Neuronal stem cell (in vitro differentiated cells): ENCODE measurements around the gene GJB5.

Experiments
- DNase-seq: peaks from one replicate; pipeline ENCODE4 v3.0.0-alpha.2; 2013; ENCODE audit warnings: low spot score
- H2AFZ ChIP-seq: one replicate; pipeline ENCODE4 v1.6.1; 2013; ENCODE audit warnings: mild to moderate bottlenecking, low read length, inconsistent platforms
- H2AK5ac ChIP-seq: 2 replicates; pipeline ENCODE4 v1.6.1; 2013; ENCODE audit warnings: low read depth, mild to moderate bottlenecking, inconsistent platforms, low read length, moderate library complexity, mixed read lengths
- H2BK120ac ChIP-seq: 2 replicates; pipeline ENCODE4 v1.6.1; 2013; ENCODE audit warnings: low read depth, mild to moderate bottlenecking, inconsistent platforms, low read length, moderate library complexity, mixed read lengths
- H2BK12ac ChIP-seq: one replicate; pipeline ENCODE4 v1.6.1; 2013; ENCODE audit warnings: low read length, inconsistent platforms
- H2BK15ac ChIP-seq: 2 replicates; pipeline ENCODE4 v1.6.1; 2013; ENCODE audit warnings: mild to moderate bottlenecking, low read length, inconsistent platforms, mixed read lengths
- H2BK5ac ChIP-seq: one replicate; pipeline ENCODE4 v1.6.1; 2013; ENCODE audit warnings: inconsistent platforms, mild to moderate bottlenecking, low read length, moderate library complexity
- H3K14ac ChIP-seq: one replicate; pipeline ENCODE4 v1.6.1; 2013; ENCODE audit warnings: low read length, inconsistent platforms
- H3K18ac ChIP-seq: 2 replicates; pipeline ENCODE4 v1.6.1; 2013; ENCODE audit warnings: low read length, inconsistent platforms
- H3K23ac ChIP-seq: 2 replicates; pipeline ENCODE4 v1.6.1; 2013; ENCODE audit warnings: low read depth, mild to moderate bottlenecking, mixed read lengths, low read length, inconsistent platforms; ENCODE audit not compliant: poor library complexity
- H3K27ac ChIP-seq: replicated peaks from 3 replicates; pipeline ENCODE4 v1.5.1; 2013; ENCODE audit warnings: low read length, inconsistent platforms
- H3K27me3 ChIP-seq, 3 experiments: 2 replicates each; pipeline ENCODE4 v1.6.1; 2013; ENCODE audit warnings: low read length in 3 of 3, mild to moderate bottlenecking in 2 of 3, inconsistent platforms in 1 of 3, low read depth in 1 of 3, mixed read lengths in 1 of 3, moderate library complexity in 1 of 3; ENCODE audit not compliant: control insufficient read depth in 3 of 3, insufficient read depth in 3 of 3
- H3K36me3 ChIP-seq, 2 donors: replicated peaks in 1 of 2; 2 replicates each; pipeline ENCODE4 v1.6.1; 2013; ENCODE audit warnings: low read length in 2 of 2; ENCODE audit not compliant: control insufficient read depth in 2 of 2, insufficient read depth in 2 of 2
- H3K4ac ChIP-seq: 2 replicates; pipeline ENCODE4 v1.6.1; 2013; ENCODE audit warnings: inconsistent platforms, mild to moderate bottlenecking, low read length, moderate library complexity
- H3K4me1 ChIP-seq, 2 donors: 1 replicate in 1 of 2; 2 replicates in 1 of 2; pipeline ENCODE4 v1.6.1; 2013; ENCODE audit warnings: low read length in 2 of 2, low read depth in 1 of 2; ENCODE audit not compliant: control insufficient read depth in 2 of 2, insufficient read depth in 1 of 2
- H3K4me2 ChIP-seq: one replicate; pipeline ENCODE4 v1.6.1; 2013; ENCODE audit warnings: mild to moderate bottlenecking, low read length, inconsistent platforms; ENCODE audit not compliant: insufficient read depth, poor library complexity, severe bottlenecking
- H3K4me3 ChIP-seq, 2 donors: 2 replicates each; pipeline ENCODE4 v1.5.1; 2013; ENCODE audit warnings: low read length in 2 of 2, mild to moderate bottlenecking in 2 of 2, inconsistent platforms in 1 of 2, moderate library complexity in 1 of 2
- H3K79me1 ChIP-seq: one replicate; pipeline ENCODE4 v1.6.1; 2013; ENCODE audit warnings: low read depth, mild to moderate bottlenecking, inconsistent platforms, low read length, moderate library complexity
- H3K9ac ChIP-seq: one replicate; pipeline ENCODE4 v1.6.1; 2013; ENCODE audit warnings: mild to moderate bottlenecking, low read depth, low read length, inconsistent platforms; ENCODE audit not compliant: poor library complexity
- H3K9me3 ChIP-seq, 2 donors: replicated peaks in 1 of 2; 2 replicates each; pipeline versions ENCODE3 to v1.6.1; 2013; ENCODE audit warnings: low read length in 2 of 2, mild to moderate bottlenecking in 2 of 2, inconsistent platforms in 1 of 2, low read depth in 1 of 2, mixed read lengths in 1 of 2, moderate library complexity in 1 of 2; ENCODE audit not compliant: control insufficient read depth in 2 of 2, insufficient read depth in 1 of 2
- H4K8ac ChIP-seq: one replicate; pipeline ENCODE4 v1.6.1; 2013; ENCODE audit warnings: low read depth, mild to moderate bottlenecking, inconsistent platforms, low read length, moderate library complexity
- H4K91ac ChIP-seq: one replicate; pipeline ENCODE4 v1.6.1; 2013; ENCODE audit warnings: low read length, low read depth, mild to moderate bottlenecking, inconsistent platforms; ENCODE audit not compliant: poor library complexity
- WGBS, 2 donors: extraction: QIAGEN DNeasy Blood & Tissue Kit; methylation state at CpG; one replicate each; pipeline ENCODE4 v1.1.7; 2013; ENCODE audit warnings: missing lambda C conversion rate in 2 of 2, mixed read lengths in 1 of 2; ENCODE audit not compliant: insufficient read length in 2 of 2, insufficient replicate concordance in 1 of 2; ENCODE audit errors: extremely low coverage in 2 of 2; 5-methylcytosine and 5-hydroxymethylcytosine counted together

GJB5 gene

GRCh38 chr1:34779962-34780361, 25.1 kb downstream of the GJB5 start:
- H3K4me2 ChIP-seq, result no peak overlapping the region
- no peak overlapping the region for H3K18ac ChIP-seq
- H3K79me1 ChIP-seq, result no peaks in the 10 kb centered on the region
- H2BK120ac ChIP-seq, result no peak overlapping the region
- no peaks in the 10 kb centered on the region for H3K9me3 ChIP-seq
- no peak overlapping the region for H2AFZ ChIP-seq
- no peak overlapping the region for H2BK12ac ChIP-seq
- H3K14ac ChIP-seq, result no peak overlapping the region
- no peak overlapping the region for H3K9ac ChIP-seq
- no peak overlapping the region for H3K4me3 ChIP-seq
- no peak overlapping the region for H3K27ac ChIP-seq
- WGBS, 2 donors, result no CpG with 5 or more reads among the region's 5 CpGs
- no peak overlapping the region for H2BK5ac ChIP-seq
- peak overlapping the region; percentile 21 for H2AK5ac ChIP-seq
- no peak overlapping the region for H3K4ac ChIP-seq
- peak overlapping the region; percentile 26 for H3K23ac ChIP-seq
- peaks cover 11 to 74% (median 36%) of the 10 kb centered on the region in 3 experiments for H3K27me3 ChIP-seq
- no peaks in the 10 kb centered on the region for H3K36me3 ChIP-seq
- no peak overlapping the region for H4K8ac ChIP-seq
- DNase-seq, result no peak
- peaks cover 0 to 5% of the 10 kb centered on the region in 2 donors for H3K4me1 ChIP-seq
- no peak overlapping the region for H2BK15ac ChIP-seq
- no peak overlapping the region for H4K91ac ChIP-seq

DNA sequence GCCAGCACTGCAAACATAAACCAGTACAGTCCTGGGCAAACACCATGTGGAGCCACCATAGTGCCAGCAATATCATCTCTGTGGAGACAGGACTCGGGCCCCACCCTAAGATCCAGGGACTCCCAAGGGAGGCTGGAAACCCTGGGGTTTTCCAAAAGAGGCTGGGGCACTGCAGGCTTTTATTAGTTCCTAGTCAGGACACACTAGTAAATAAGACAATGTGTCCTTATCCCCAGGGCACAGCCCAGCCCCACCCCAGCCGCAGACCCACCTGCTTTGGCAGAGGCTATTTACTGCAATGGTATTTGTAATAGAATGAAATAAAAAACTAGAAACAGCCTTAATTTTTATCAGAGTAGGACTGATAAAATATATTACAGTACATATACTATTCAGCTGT, 25.7 kb downstream of the GJB5 start:
- H2BK15ac ChIP-seq, result no peak overlapping the region
- no peak overlapping the region for H3K14ac ChIP-seq
- H2BK120ac ChIP-seq, result no peak overlapping the region
- no peak overlapping the region for H4K91ac ChIP-seq
- H3K9ac ChIP-seq, result no peak overlapping the region
- H3K23ac ChIP-seq, result no peak overlapping the region
- no peak overlapping the region for H2AFZ ChIP-seq
- peaks cover 0 to 5% of the 10 kb centered on the region in 2 donors for H3K4me1 ChIP-seq
- H2BK12ac ChIP-seq, result no peak overlapping the region
- no peaks in the 10 kb centered on the region for H3K9me3 ChIP-seq
- H3K36me3 ChIP-seq, result no peaks in the 10 kb centered on the region
- WGBS, 2 donors, result no CpG with 5 or more reads among the region's 2 CpGs
- DNase-seq, result no peak
- peaks cover 11 to 71% (median 36%) of the 10 kb centered on the region in 3 experiments for H3K27me3 ChIP-seq
- no peak overlapping the region for H3K4me2 ChIP-seq
- H3K4me3 ChIP-seq, result no peak overlapping the region
- no peaks in the 10 kb centered on the region for H3K79me1 ChIP-seq
- H2BK5ac ChIP-seq, result no peak overlapping the region
- H3K27ac ChIP-seq, result no peak overlapping the region
- no peak overlapping the region for H2AK5ac ChIP-seq
- H4K8ac ChIP-seq, result no peak overlapping the region
- no peak overlapping the region for H3K4ac ChIP-seq
- H3K18ac ChIP-seq, result no peak overlapping the region

GRCh38 chr1:34781071-34781843, 26.4 kb downstream of the GJB5 start, which contains the start of gene GJB3:
TSS of gene GJB3 (plus strand) at chr1:34781214. CDS start at chr1:34784763, 3,549 bp downstream.
- no CpG with 5 or more reads among the region's 62 CpGs for WGBS, 2 donors
- Histone ChIP-seq H3K9me3 (no peaks in the 10 kb centered on the region), H3K4me1 (peaks cover 0 to 5% of the 10 kb centered on the region in 2 donors), H3K27ac (no peak within 1 kb of the TSS), H3K14ac (no peak within 1 kb of the TSS), H3K18ac (peak within 1 kb of the TSS; percentile 79), H3K4me3 (peak within 1 kb of the TSS in 1 of 2 donors; percentile 65), H2BK5ac (no peak within 1 kb of the TSS), H4K8ac (no peak within 1 kb of the TSS), H2BK12ac (no peak within 1 kb of the TSS), H3K4ac (no peak within 1 kb of the TSS), H2BK120ac (no peak within 1 kb of the TSS), H2AK5ac (peak within 1 kb of the TSS; percentile 21), H3K9ac (no peak within 1 kb of the TSS), H3K4me2 (peak within 1 kb of the TSS; percentile 70), H3K23ac (peak within 1 kb of the TSS; percentile 67), H3K27me3 (peaks cover 11 to 66% (median 38%) of the 10 kb centered on the region in 3 experiments), H3K79me1 (no peaks in the 10 kb centered on the region), H2AFZ (peak within 1 kb of the TSS; percentile 77), H4K91ac (no peak within 1 kb of the TSS), H3K36me3 (no peaks in the 10 kb centered on the region), H2BK15ac (no peak within 1 kb of the TSS)
- no peak for DNase-seq

DNA sequence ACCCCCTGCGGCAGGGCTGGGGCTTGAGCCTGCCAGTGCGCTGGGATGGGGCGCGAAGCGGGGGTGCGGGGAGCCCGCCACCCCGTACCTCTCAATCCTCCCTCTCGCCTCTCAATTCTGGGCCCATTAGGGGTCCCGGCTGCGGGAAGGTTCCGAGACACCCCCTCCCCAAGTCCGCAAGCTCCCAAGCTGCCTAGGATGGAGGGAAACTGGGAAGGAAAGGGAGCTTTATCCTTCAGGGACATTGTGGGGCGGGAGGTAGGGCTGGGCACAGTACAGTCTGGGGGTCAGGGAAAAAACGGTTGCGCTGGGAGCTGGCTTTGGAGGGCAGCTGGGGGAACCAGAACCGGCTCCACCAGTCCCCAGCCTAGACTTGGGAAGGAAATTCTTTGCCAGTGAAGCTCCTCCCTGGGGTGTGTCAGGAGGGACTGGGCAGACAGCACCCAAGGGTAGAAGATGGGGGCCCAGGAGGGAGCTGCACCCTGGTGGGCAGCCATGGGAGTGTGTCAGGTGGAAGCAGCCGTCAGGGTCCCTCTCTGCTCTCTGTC, 27.1 kb downstream of the GJB5 start:
- Histone ChIP-seq H2BK5ac (no peak overlapping the region), H3K9me3 (no peaks in the 10 kb centered on the region), H3K4me1 (peaks cover 0 to 6% of the 10 kb centered on the region in 2 donors), H3K4ac (no peak overlapping the region), H3K9ac (no peak overlapping the region), H2AK5ac (no peak overlapping the region), H4K91ac (no peak overlapping the region), H3K4me3 (no peak overlapping the region), H3K4me2 (peak overlapping the region; percentile 70), H3K14ac (no peak overlapping the region), H2AFZ (peak overlapping the region; percentile 77), H2BK15ac (no peak overlapping the region), H2BK12ac (no peak overlapping the region), H3K27ac (no peak overlapping the region), H3K18ac (no peak overlapping the region), H3K36me3 (no peaks in the 10 kb centered on the region), H3K79me1 (no peaks in the 10 kb centered on the region), H3K27me3 (peaks cover 11 to 60% (median 41%) of the 10 kb centered on the region in 3 experiments), H3K23ac (peak overlapping the region; percentile 67), H2BK120ac (no peak overlapping the region), H4K8ac (no peak overlapping the region)
- no CpG with 5 or more reads among the region's 18 CpGs for WGBS, 2 donors
- no peak for DNase-seq
